SKM-1 treated with dmso at 0.1 percent for 144 hours (cell line): ENCODE results near the gene FRMPD2.
A peak's percentile ranks its signal among the peaks of the same experiment; 100 is the strongest.
"Not testable (repeated sequence)": the region's sequence is repeated elsewhere in the genome, so short reads cannot be mapped to it uniquely, and the experiment has no call there.

Experiments used
- DNase-seq: peaks from one replicate; lab custom pipeline; 2025; ENCODE audit not compliant: unreplicated experiment; lab: John Stamatoyannopoulos, UW

The FRMPD2 gene

DNA sequence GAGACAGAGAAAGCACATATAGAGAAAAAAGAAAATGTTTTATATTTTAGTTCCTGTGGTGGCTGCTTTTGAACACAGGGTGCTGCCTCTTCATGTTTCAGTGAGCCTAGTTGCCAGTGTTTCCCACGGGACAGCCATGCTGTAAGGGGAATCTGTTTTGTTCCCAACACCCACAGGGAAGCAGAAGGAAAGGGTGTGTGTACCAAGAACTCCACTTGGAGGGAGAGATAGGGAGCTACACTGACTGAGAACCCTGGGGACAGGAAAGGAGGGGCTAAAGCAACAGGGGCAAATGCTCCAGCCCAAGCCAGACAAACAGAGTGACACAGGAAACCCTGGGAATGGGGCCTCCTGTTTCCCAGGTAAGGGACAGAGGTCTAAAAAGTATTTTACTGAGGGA is 40.2 kb downstream of the FRMPD2 start:
- no peak for DNase-seq

DNA sequence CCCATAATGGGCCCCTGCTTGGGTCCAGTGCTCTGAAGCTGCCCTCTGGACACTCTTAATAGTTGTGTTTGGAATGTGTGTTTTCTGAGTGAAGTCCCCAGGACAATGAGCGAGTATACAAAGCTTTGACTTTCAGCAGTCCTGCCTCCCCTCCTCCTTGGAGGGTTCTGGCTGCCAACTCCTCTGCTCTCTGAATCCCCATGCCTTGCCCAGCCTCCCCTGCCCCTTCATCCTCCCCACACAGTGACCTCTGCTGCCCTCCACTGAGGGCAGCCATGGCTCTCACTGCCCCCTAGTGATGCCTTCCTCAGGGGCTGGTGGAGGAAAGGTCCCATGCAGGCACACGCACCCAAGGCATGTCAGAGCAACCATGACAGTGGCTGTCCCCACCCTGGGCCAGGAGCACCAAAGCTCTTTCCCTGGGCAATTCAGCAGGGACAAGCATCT is 40.9 kb downstream of the FRMPD2 start:
- no peak for DNase-seq

DNA sequence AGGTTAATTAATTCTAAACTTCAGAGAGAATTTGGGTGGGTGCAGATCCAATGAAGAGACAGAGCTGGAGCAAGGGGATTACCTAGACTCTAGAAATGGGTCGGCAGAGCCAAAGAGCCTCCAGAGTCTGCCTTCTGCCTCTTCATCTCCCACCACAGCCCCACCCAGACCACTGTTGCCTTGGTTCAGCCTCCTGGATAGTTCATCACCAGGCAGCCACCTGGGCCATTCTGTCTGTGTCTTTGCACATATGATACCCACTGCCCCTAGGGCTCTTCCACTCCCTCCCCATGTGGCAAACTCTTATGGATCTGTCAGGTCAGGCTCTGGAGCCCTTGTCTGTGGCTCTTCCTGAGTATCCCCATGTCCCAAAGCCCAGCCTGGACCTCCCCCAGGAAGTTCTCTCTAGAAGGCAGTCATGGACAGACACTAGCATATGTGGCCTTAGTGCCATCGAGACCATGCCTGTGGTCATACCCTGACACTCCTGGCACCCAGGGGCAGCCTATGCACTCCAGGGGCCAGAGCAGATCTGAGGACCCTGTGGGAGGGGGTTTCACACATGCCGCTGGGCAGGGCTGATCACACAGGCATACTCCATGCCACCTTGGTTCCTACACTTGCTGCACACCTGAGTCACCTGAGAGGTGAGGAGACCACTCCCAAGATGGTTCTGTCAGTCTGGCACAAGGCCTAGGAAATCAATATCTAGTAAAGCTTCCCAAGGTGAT is 41.6 kb downstream of the FRMPD2 start:
- no peak for DNase-seq

DNA sequence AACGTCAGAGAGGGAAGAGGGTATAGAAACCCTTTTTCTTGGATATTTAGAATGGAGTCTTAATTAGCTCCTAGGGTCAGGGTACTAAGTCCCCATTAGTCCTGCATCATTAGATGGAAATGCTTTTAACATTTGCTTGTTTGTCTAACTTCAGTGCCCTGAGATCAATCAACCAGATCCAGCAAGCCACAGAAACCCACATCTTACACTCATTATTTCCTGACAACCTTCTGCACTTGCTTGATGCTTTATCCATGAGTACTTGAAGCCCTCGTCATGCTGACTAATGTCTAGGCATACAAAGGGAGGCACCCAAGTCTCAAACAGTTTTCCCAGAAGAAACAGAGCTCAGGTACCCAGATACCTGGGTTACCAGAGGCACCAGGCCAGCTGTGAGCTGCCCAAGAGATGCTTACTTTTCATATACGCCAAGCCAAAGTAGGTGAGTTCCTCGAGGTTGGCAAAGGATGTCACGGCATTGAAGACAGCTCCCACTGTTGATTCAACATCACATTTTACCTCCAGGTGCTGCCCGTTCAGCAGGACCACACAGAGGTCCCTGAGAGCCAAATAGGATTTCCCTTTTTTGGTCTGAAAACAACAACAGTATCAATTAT is 42.7 kb downstream of the FRMPD2 start:
- no peak for DNase-seq

DNA sequence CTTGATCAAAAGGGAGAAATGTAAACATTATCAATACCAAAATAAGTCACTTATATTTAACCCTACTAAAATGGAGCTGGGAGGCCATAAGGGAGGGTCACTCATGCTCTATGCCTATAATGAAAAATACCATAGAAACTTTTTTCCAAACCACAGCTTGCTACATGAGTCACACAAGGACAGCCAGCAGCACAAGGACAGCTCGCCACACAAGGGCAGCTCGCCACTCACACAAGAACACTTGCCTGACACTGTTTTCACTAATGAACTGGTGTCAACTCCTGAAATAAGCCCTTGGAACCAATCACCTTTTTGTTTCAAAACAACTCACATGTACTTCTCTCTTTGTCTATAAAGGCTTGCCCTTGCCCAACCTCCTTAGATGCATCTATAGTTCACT is 43.3 kb downstream of the FRMPD2 start:
- no peak for DNase-seq

DNA sequence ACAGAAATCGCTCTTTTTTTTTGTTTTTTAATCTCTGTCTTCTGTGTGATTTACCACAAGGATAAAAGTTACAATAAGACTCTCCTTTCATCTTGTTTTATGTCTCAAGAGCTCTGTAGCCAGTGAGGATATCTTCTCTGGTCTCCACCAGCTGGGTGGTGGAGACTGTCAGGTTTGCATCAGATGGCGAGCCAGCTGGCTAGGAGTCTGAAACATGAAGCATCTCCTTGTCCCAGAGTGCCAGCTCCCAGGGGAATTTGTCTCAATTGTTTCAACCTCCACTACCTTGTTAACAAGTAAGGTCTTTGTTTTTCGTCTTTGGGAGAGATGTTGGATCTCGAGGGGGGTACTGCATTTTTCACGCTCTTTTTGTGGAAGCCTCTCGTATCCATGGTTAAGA is 47.3 kb downstream of the FRMPD2 start:
- no peak for DNase-seq

DNA sequence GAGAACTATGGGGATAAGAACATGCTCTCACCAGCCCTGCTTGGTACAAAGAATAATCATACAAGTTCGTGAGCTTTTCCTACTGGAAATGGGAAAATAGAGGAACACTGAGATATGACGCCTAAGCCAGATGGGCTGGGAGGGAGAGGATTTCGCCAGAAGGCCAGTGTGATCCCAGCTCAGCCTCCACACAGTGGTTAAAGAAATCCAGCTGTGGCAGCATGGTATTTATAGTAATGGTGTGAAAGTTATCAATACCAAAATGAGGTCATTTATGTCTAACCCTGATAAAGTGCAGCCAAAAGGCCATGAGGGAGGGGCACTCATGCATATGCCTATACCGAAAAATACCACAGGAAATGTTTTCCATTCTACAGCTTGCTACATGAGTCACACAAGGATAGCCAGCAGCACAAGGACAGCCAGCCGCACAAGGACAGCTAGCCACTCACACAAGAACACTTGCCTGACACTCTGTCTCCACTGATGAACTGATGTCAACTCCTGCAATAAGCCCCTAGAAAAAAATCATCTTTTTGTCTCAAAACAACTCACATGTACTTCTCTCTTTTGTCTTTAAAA is 49.4 kb downstream of the FRMPD2 start:
- no peak for DNase-seq

DNA sequence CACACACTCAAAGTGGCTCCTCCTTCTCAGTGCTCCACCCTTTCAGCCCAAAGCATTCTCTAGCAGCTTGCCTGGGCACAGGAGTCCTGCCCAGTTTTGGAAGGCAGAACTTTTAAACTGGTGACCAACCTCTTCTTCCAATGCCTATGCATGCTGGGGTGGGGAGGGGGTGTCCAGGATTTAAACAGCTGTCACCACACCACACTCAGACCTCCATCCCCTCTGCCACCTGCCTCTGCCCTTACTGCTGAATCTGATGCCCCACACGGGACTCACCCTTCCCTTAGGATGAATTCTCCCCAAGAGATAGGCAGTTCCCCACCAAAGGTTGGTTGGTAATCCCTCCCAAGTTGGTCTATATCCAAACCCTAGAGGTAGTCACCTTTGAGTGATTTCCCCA is 50.2 kb downstream of the FRMPD2 start:
- DNase-seq, result no peak

DNA sequence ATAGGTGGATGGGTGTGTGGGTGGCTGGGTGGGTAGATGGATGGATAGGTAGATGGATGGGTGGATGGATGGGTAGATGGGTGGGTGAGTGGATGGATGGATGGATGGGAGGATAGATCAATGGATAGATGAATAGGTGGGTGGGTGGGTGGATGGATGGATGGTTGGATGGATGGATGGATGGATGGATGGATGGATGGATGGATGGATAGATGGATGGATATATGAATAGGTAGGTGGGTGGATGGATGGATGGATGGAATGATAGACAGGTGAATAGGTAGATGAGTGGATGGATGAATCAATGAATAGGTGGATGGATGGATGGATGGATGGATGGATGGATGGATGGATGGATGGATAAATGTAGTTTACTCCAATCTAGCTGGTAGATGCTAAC is 52.7 kb downstream of the FRMPD2 start:
- DNase-seq, result no peak

DNA sequence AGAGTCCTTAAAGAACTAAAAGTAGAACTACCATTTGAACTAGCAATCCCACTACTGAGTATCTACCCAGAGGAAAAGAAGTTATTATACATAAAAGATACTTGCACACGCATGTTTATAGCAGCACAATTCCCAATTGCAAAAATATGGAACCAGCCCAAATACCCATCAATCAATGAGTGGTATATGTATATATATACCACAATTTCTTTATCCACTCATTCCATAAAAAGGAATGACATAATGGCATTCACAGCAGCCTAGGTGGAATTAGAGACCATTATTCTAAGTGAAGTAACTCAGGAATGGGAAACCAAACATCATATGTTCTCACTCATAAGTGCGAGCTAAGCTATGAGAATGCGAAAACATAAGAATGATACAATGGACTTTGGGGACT is 53.5 kb downstream of the FRMPD2 start:
- DNase-seq, result not testable (repeated sequence)

DNA sequence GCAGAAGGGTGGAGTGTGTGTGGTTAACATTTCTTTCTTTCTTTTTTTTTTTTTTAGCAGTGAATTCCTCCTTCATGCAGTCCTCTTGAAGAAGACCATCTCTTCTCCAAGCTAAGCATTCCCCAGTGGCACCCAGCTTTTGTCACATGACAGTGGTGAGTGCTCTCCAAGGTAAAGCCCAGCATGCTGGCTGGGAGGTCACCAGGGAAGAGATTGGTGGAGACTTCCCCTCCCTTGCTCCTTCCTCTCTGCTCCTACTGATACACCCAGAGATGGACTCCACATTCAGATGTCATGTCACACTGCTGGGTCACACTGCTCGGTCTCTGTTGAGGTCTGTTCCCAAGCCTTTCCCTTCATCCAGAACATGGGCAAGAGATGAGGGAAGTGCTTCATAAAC is 55.3 kb downstream of the FRMPD2 start:
- no peak for DNase-seq

DNA sequence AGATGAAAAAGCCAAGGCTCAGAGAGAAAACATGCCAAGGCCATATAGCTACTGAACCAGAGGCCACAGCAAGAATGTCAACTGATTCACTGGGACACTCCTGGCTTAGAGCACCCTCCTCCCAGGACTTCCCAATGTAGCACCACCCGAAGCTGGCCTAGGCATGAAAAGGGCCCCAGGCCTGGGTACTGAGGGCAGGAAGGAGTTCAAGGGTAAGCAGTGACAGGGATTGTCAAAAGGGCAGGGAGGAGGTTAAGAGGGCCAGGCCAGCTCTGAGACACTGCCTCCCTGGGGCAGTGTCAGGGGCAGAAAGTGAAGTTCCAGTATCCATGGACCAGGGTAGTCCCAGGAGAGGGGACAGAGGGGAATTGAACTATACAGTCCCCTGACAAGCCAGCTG is 57.8 kb downstream of the FRMPD2 start:
- DNase-seq, result no peak

DNA sequence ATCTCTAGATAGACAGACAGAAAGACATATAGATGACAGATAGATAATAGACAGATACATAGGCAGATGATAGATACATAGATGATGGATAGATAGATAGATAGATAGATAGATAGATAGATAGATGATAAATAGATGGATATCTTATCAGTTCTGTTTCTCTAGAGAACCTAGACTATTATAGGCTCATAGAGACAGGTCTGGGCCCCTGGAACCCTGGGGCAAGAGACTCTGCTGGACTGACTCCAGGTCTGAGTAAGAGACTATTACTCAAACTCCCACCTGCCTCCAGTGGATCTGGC is 58.3 kb downstream of the FRMPD2 start:
- DNase-seq, result no peak

DNA sequence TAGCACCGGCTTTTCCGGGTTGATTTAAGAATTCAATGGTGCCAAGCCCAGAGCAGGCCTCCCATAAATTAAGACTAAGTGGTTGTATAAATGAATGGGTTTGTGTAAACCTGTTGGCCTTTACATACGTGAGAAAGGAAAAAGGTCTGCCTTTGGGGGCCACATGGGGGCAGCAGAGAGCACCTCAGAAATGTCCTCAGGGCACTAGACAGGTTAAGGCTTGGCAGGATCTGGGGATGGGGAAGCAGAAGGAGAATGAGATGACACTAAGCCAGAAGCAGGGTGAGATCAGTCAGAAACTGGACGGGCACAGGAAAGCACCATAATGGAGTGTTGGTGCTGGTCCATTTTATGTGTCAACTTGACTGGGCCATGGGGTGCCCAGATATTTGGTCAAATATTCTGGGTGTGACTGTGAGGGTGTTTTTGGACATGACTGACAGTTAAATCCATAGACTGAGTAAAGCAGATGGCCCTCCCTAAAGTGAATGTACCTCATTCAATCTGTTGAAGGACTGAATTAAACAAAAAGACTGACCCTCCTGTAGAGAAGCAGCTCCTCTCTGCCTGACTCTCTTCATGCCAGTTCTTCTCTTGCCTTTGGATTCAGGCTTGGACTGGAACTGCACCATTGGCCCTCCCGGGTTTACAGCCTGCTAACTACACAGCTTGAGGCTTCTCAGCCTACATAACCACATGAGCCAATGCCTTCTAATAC is 58.9 kb downstream of the FRMPD2 start:
- peak; percentile 51 for DNase-seq

DNA sequence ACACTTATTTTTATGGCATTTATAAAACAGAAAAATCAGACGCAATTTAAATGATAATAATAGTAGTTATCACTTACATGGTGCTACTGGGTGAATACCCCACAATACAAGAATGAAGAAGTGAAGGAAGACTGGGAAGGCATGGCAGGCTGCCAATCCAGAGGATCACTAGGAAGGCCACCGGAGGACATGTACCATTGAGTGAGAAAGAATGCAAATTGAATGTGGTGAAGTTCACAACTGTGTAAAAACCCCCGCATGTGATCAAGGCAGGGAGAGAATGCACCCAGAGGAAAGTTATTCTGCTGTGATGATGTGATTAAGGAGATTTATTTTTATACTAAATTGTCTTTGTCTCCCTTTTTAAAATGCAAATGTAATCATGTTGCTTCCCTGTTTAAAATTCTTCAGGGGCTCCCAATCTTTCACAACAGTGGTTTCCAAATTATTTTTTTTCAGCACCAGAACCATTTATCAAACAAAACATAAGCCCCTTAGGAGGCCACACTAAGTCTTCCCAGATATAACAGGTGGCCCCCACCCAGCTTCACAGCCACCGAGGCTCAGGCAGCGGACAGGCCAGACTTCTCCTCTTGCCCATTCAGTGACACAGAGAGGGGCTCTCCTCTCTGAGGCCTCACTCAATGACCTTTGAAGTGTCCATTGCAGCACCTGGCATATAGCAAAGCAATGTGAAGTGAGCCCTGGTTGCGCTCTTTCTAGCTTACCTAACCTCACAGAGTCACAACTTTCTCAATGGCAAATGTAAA is 59.6 kb downstream of the FRMPD2 start:
- DNase-seq, result no peak

DNA sequence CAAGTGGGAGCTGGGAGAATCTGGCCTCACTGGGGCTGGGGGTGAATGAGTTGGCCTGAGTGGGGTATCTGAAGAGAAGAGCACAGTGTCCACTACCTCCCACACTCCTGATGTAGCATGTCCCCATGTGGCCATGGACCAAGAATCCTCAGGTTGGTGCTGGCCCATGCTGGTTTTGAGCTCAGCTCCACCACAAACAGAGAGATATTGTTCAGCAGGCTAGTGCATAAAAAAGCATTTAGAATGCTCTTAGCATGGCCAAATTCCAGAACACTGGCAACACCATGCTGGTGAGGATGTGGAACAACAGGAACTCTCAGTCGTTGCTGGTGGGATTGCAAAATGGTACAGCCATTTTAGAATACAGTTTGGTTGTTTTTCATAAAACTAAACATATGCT is 61.4 kb downstream of the FRMPD2 start:
- no peak for DNase-seq

DNA sequence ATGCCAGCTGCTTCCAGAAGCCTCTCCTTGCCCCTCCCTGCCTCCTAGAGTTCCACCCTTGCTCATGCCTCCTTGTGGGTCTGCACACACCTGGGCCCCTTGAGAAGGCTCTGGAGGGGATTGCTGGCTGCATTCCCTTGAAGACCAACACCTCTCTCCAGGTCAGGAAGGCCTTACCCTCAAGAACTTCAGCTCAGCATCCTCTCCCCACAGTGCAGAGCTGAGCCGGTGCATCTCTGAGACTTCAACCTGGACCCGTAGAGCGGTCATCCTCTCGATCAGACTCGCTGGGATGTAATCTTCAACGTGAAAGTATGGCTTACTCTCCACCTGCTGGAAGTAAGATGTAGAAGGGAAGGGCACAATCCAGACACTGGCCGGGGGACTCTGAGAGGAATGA is 62.7 kb downstream of the FRMPD2 start:
- DNase-seq, result no peak

DNA sequence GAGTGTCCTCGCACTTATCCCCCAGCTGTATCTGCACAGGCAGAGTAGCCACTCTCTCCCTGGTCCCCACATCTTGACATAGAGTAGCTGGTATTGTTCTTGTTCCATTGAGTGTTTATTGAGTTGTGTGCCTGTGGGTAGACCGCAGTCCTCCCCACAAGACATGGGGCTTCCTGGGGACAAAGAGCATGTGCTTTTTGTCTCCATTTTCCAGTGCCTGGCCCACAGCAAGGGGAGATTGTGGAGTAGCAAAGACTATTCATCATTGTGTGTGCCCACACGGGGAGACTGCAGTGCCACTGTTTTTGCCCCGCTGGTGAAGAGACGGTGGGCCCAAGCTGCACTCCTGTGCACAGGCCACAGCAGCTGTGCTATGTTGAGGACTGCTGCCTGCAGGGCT is 63.5 kb downstream of the FRMPD2 start:
- DNase-seq, result no peak

DNA sequence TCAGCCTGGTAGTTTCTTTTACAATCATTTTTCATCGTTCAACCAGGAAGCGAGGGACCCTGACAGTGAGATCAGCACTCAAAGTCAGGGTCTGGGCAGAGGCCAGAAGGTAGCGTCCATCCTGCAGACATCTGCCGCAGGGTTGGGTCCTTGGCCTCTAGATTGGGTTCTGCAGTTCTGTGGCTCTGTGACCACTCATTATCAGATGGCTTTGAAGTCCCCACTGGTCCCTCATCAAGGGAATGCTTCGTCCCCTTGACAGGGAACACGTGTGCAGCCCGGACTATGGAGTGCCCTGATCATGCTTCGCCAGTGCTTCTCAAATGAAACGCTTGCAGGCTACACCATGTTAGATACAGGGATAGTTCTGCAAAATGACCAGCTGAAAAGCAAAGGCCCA is 64.1 kb downstream of the FRMPD2 start:
- DNase-seq, result no peak

DNA sequence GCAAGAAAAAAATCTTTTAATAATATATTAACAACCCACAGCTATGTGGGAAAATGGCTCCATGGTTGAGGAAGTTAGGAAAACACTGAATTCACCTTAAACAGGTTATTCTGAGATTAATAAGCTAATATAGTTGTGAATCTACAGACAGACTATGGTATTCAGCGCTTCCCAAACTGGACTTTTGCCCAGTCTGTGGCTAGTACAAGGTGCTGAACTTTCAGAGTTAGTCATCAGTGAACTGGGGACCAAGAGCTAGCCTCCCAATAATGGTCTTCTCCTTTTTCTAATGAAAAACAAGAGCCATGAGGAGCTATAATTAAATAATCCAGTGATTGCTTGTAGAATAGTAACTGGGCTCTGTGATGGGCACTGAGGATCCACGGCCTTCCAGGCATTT is 65.3 kb downstream of the FRMPD2 start:
- DNase-seq, result no peak

DNA sequence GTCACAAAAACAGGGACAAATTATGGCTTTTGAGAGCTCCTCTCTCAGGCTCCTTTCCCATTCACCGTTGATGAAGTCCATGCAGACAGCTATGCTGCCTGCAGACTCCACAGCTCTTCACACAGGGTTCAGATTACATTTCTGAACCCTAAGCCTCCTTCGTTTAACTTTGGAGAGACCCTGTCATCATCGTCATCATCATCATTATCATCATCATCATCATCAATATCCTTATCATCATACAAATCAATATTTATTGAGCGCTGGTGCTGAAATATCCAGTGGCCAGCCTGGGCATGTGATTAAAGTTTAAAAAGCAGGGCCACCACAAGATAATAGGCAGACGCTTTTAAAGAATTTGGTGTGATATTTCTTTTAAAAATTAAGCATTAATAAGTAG is 66.6 kb downstream of the FRMPD2 start:
- no peak for DNase-seq
